Measurements from ENCODE around the gene SDK1. TPM values are rescaled to one million over a fixed set of nuclear protein-coding genes. Genes with fewer than 3 reads are reported as not detected.
"Not testable (repeated sequence)": the region's sequence is repeated elsewhere in the genome, so short reads cannot be mapped to it uniquely, and the experiment has no call there.

Gene SDK1
- total RNA-seq, 4 donors from 2014 or later, result under 0.01 to 16.2 (median 7.2) TPM

DNA sequence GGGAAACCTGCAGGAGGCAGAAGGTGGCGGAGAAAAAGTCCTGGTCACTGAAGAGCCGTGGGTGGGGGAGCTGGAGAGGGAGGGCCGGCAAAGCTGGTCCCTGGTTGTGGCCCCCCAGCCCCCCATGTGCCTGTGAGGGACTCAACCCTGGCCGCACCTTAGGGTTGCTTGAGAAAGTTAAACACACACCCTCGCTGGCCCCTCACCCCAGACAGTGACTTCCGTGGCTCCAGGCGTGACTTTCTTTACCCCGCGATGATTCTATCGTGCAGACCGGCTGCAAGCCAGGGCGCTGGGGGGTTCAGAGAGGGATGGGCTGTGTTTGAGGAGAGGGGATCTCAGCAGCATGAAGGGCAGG is 933.4 kb downstream of the SDK1 start:
- H3K4me1 ChIP-seq, result no peaks in the 10 kb centered on the region
- intact Hi-C loops (cut with DNase I; ENCODE audit: low total_unique reads), result no loop called here
- H3K4me3 ChIP-seq, result no peak overlapping the region
- no peaks in the 10 kb centered on the region for H3K9me3 ChIP-seq
- no peak for DNase-seq
- H3K27me3 ChIP-seq, result no peaks in the 10 kb centered on the region
- TF ChIP-seq POLR2A (IDR thresholded peaks at IDR 0.05), result no peak
- TF ChIP-seq, protein P1, sequence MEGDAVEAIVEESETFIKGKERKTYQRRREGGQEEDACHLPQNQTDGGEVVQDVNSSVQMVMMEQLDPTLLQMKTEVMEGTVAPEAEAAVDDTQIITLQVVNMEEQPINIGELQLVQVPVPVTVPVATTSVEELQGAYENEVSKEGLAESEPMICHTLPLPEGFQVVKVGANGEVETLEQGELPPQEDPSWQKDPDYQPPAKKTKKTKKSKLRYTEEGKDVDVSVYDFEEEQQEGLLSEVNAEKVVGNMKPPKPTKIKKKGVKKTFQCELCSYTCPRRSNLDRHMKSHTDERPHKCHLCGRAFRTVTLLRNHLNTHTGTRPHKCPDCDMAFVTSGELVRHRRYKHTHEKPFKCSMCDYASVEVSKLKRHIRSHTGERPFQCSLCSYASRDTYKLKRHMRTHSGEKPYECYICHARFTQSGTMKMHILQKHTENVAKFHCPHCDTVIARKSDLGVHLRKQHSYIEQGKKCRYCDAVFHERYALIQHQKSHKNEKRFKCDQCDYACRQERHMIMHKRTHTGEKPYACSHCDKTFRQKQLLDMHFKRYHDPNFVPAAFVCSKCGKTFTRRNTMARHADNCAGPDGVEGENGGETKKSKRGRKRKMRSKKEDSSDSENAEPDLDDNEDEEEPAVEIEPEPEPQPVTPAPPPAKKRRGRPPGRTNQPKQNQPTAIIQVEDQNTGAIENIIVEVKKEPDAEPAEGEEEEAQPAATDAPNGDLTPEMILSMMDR (IDR thresholded peaks at IDR 0.05), result no peak
- H3K27ac ChIP-seq, result no peak overlapping the region
- no peaks in the 10 kb centered on the region for H3K36me3 ChIP-seq

DNA sequence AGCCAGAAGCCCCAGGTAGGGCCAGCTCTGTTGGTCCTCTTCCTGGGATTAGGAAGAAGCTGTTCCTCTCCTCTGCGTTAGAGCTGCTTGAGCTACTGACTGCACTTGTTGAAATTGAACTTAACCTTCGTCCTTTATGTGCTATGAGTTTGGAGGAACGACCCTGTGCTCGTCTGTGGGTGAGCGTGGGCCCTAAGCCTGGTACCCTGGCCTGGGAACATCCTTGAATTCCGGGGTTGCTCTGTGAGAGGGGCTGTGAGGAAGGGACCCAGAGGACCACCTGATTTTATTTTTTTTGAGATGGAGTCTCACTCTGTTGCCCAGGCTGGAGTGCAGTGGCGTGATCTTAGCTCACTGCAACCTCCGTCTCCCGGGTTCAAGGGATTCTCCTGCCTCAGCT is 933.8 kb downstream of the SDK1 start:
- Histone ChIP-seq H3K9me3 (no peaks in the 10 kb centered on the region), H3K27ac (no peak overlapping the region), H3K27me3 (no peaks in the 10 kb centered on the region), H3K4me1 (no peaks in the 10 kb centered on the region), H3K4me3 (no peak overlapping the region), H3K36me3 (no peaks in the 10 kb centered on the region)
- no peak for TF ChIP-seq POLR2A (IDR thresholded peaks at IDR 0.05)
- TF ChIP-seq, protein P1 (IDR thresholded peaks at IDR 0.05), result no peak
- DNase-seq, result no peak
- intact Hi-C loops (cut with DNase I; ENCODE audit: low total_unique reads), result no loop called here

DNA sequence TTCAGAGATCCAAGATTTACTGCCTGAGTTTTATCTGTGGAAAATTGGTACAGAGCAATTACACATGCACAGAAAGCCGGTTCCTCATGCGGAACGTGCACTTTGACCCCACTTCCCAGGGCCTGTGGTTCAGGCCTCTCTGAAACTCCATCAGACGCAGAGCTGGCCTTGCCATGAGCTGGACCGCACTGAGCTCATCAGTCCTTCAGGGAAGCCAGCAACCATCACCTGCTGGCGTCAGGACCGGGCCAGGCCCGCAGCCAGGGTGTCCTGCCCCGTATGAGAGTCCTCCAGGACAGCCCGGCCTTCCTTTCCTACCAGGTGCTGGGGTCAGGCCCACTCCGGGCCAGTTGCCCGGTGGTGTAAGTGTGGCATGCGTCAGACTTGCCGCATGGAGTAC is 934.5 kb downstream of the SDK1 start:
- Histone ChIP-seq H3K27me3 (no peaks in the 10 kb centered on the region), H3K9me3 (no peaks in the 10 kb centered on the region), H3K4me3 (no peak overlapping the region), H3K4me1 (no peaks in the 10 kb centered on the region), H3K36me3 (no peaks in the 10 kb centered on the region), H3K27ac (no peak overlapping the region)
- no peak for DNase-seq
- intact Hi-C loops (cut with DNase I; ENCODE audit: low total_unique reads), result no loop called here
- no peak for TF ChIP-seq POLR2A (IDR thresholded peaks at IDR 0.05)
- TF ChIP-seq, protein P1 (IDR thresholded peaks at IDR 0.05), result no peak

DNA sequence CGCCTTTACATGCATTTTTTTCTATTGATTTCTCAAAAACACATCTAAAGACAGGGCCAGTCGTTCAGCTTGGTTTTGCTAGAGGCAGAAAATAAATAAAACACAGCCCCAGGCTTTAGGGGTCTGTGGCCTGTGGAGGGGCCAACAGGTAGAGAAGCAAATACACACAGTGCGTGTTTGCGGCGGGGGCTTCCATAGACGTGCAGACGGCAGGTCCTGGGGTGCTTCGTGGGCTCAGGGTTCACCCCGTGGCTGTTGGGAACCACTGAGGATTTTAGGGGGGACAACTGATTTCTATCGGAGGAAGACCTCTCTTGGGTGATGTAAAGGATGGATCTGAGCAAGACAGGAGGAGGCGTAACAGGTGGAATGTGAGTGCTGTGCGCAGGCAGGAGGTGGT is 935.3 kb downstream of the SDK1 start:
- Histone ChIP-seq H3K27ac (no peak overlapping the region), H3K4me3 (no peak overlapping the region), H3K36me3 (no peaks in the 10 kb centered on the region), H3K27me3 (no peaks in the 10 kb centered on the region), H3K4me1 (no peaks in the 10 kb centered on the region), H3K9me3 (no peaks in the 10 kb centered on the region)
- intact Hi-C loops (cut with DNase I; ENCODE audit: low total_unique reads), result no loop called here
- TF ChIP-seq, protein P1 (IDR thresholded peaks at IDR 0.05), result no peak
- TF ChIP-seq POLR2A (IDR thresholded peaks at IDR 0.05), result no peak
- no peak for DNase-seq

DNA sequence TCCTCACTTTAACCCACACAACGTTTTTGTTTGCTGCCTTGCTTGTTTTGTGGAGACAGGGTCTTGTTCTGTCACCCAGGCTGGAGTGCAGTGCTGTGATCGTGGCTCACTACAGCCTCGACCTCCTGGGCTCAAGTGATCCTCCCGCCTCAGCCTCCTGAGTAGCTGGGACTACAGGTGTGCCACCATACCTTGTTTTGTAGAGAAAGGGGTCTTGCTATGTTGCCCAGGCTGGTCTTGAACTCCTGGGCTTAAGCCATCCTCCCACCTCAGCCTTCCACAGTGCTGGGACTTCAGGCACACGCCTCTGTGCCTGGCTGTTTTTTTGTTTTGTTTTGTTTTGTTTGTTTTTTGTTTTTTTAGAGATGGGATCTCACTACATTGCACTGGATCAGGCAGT is 935.8 kb downstream of the SDK1 start:
- DNase-seq; H3K4me1 ChIP-seq; H3K9me3 ChIP-seq; intact Hi-C loops (cut with DNase I; ENCODE audit: low total_unique reads); H3K27me3 ChIP-seq; H3K36me3 ChIP-seq; H3K27ac ChIP-seq; H3K4me3 ChIP-seq: not testable (repeated sequence)

All from uterus (tissue), 4 donors.